GM12891 (cell line): ENCODE results near the gene MAB21L4.

Experiments
- POLR2A ChIP-seq: IDR thresholded peaks from 2 replicates; pipeline ENCODE4 v1.6.1; 2011; ENCODE audit warnings: low read depth, low read length, control low read depth
- POLR2AphosphoS5 ChIP-seq: IDR thresholded peaks from 2 replicates; pipeline ENCODE4 v1.6.1; 2011; ENCODE audit warnings: low read depth, low read length, control low read depth
- SPI1 ChIP-seq: IDR thresholded peaks from 2 replicates; pipeline ENCODE4 v1.6.1; 2011; ENCODE audit warnings: low read depth, low read length, control low read depth
- TAF1 ChIP-seq: IDR thresholded peaks from 2 replicates; pipeline ENCODE4 v1.6.1; 2011; ENCODE audit warnings: low read depth, low read length, control low read depth

DNA sequence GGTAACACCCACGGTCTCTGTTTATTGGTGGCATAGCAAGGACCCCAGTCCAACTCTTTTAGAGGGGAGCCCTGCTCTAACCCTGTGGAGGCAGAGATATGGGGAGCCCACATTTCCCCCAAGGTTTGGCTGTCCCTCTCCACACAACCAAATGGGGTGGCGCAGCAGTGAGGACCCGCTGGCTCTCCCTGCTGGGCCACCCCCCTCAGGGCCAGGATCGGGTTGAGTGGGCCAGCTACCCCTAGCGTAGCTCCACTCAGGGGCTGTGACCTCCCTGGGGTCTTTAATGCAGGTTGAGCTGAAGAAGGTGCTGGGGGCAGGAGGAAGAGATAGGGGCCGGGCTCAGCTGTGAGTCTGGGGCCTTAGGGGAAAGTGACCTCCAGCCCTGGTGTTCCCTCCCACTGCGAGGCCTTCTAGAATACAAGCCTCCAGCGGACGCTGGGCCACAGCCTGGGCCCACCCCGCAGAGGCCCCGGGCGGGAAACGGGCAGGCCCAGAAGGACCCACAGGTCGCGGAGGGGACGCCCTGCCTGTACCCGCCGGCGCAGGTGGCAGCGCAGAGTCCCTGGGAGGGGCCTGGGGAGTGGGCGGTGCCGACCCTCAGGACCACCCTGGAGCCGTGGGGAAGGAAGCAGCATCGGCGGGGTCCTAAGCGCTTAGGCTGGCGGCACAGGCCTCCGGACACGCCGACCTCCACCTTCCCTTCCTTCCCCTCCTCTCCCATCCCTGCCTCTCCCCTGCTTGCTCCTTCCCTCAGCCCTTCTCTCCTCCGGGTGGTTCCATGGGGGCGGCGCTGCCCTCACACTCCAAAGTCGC, 19.8 kb upstream of the MAB21L4 start:
- TF ChIP-seq POLR2A: no peak
- TF ChIP-seq POLR2AphosphoS5: no peak
- TF ChIP-seq TAF1: no peak
- no peak for TF ChIP-seq SPI1
